Measurements from ENCODE around the gene CENPF. TPM values are rescaled to one million over a fixed set of nuclear protein-coding genes. Genes with fewer than 3 reads are reported as not detected.
"Not testable (repeated sequence)": the region's sequence is repeated elsewhere in the genome, so short reads cannot be mapped to it uniquely, and the experiment has no call there.

CENPF gene, protein sequence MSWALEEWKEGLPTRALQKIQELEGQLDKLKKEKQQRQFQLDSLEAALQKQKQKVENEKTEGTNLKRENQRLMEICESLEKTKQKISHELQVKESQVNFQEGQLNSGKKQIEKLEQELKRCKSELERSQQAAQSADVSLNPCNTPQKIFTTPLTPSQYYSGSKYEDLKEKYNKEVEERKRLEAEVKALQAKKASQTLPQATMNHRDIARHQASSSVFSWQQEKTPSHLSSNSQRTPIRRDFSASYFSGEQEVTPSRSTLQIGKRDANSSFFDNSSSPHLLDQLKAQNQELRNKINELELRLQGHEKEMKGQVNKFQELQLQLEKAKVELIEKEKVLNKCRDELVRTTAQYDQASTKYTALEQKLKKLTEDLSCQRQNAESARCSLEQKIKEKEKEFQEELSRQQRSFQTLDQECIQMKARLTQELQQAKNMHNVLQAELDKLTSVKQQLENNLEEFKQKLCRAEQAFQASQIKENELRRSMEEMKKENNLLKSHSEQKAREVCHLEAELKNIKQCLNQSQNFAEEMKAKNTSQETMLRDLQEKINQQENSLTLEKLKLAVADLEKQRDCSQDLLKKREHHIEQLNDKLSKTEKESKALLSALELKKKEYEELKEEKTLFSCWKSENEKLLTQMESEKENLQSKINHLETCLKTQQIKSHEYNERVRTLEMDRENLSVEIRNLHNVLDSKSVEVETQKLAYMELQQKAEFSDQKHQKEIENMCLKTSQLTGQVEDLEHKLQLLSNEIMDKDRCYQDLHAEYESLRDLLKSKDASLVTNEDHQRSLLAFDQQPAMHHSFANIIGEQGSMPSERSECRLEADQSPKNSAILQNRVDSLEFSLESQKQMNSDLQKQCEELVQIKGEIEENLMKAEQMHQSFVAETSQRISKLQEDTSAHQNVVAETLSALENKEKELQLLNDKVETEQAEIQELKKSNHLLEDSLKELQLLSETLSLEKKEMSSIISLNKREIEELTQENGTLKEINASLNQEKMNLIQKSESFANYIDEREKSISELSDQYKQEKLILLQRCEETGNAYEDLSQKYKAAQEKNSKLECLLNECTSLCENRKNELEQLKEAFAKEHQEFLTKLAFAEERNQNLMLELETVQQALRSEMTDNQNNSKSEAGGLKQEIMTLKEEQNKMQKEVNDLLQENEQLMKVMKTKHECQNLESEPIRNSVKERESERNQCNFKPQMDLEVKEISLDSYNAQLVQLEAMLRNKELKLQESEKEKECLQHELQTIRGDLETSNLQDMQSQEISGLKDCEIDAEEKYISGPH (N-terminal part only)
- 0.51 TPM for total RNA-seq
- long read RNA-seq, result 0 reads

DNA sequence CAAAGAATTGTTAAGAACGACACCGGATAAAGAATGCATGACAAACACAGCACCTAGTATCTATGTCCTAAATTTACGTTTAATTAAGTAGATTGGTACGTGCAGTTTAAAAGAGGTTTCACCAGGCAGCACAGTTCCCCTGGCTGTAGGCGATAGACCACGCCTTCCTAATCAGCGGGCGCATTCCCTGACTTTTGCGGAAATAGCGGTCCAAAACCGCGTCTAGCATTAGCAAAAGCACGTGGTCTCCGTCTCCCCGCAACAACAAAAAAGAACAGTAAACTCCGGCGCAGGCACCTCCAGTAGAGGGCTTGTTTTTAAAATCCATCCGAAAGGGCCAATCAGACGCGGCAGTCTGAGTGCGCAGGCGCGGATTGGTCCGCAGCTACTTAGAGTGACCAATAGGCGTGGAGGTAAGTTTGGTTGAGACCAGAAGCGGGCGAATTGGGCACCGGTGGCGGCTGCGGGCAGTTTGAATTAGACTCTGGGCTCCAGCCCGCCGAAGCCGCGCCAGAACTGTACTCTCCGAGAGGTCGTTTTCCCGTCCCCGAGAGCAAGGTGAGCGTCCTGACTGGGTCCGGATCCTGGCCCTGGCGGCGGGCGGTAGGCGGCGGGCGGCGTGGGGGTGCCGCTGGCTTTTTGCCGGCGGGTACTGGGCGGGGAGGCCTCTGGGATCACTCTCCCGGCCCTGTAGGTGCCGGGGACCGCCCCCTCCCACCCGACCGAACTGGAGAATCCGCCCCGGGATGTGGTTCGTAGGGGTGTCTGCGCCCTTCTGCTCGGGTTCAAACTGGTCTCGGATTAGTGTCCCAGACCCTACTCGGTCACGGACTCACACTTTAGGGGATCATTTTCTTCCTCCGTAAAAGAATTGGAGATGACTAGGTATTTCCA is at the start of gene CENPF:
CENPF (plus strand) TSS at position 432 of the 894 bp plus-strand sequence. CDS start 10,560 bp downstream, outside the sequence.
- peak; percentile 97 for DNase-seq (ENCODE audit: low spot score)

DNA sequence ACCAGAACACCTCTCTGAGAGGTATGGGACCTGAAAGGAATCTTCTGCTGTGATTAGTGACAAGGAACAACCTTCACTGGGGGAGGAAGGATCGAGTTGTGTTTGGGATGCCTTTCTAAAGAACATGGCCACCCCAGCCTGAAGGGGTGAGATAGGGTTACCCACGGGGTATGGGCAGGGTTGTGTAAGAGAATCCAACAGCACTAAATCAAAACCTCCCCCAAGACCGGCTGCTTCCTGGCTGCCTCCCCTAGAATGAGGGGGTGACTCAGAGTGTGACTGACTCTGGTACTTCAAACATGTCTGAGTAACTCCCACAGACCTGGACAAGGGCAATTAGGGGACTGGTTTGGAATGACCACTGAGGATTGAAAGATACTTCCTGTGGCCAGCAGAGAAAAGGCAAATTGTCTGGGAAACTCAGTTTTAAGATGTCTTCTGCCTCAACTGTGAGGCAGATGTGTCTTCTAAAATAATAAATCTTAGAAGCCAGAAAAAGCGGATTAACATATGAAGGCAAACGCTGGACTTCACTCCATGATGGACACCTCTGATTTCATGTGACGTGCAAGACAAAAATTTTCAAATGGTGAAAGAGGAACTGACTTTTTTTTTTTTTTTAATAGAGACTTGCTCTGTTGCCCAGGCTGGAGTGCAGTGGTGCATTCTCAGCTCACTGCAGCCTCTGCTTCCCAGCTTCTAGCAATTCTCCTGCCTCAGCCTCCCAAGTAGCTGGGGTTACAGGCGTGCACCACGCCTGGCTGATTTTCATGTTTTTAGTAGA is 44.9 kb upstream of the CENPF start:
- no peak for DNase-seq (ENCODE audit: low spot score)

DNA sequence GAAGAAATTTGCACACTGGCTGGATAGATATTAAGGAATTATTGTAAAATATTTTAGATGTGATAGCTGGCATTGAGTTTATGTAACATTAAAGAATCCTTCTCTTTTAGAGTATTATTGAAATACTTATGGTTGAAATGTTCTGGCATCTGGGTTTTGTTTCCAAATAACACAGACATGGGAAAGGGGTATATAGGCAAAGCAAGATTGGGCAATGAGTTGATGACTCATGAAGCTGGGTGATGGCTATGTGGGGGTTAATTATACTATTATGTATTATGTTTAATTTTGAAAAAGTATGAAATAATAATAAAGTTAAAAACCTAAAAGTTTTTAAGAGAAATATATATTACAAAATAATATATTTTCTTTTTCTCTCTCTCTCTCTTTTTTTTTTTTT is 39.1 kb upstream of the CENPF start:
- DNase-seq (ENCODE audit: low spot score), result no peak

DNA sequence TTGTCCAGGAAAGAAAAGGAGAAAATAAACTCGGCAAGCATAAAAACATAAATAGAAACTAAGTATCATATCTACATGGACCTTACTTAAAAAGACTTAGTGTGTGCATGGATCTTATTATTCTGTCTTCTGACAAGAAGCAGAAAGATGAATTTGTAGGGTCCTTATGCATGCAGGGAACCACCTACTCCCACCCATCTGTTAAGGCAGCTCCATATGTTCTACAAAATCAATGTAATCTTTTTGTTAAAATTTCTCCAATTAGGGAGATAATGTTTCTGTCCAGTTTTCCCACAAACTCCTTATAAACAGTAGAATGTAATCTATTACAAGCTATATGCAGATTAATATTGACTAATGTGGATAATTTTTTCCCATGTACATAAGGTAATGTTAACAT is 37.7 kb upstream of the CENPF start:
- no peak for DNase-seq (ENCODE audit: low spot score)

DNA sequence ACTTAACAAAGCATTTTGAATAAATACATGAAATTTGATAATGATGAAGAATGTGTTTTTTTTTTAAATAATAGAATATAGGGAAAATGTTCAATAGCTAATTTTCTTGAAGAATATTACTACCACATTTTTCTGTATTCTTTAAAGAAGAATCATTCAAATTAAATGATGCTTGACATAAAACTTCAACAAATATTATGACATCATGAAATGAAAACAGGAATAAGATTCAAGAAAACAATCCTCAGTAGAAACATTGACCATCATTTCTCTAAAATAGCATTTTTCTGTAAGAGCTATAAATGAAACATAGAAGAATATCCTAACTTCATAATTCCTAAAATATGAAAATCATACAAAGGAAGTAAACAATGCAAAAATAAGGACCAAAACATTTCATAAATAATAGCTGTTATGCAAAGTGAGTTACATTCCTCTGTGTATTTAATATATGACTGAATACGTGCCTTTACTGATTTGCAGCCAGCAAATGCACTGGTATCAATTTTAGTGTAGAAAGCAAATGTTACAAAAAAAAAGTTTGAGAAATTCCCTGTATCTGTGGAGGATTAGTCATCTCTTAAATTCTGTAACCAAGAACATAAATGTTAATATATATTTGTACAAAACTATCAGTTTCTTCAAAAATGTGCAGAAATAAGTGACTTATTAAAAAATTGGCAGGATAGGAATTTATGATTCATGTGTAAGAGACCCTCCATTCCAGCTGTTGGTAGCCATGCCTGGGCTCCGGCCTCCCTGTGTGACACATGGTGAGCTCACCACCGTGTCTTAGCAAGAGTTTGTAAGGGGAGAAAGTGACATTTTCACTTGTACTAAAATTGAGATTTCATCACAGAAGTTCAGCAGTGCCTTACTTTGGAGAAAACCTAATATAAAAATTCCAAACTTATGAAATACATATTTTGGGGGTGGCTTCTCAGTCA is 36.6 kb upstream of the CENPF start:
- DNase-seq (ENCODE audit: low spot score), result no peak

DNA sequence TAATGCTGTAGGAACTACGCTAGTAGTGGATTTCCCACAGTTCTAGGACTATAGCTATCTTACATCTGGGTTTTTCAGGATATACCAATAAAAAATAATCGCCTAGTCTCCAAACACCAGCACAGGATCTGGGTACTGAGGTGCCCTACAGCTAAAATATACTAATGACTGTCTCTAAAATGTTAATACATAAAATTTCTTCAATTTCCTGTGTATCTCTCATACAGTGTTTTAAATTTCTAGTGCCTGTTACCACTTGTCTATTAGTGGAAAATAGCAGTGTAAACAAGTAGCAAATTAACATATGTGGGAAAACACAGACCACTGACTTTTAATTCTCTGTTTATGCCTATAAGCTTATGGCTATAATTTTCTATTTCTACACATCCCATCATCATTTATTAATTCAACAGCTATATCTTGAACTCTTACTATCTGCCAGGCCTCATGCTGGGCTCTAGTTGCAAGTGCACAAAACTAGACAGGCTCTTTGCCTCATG is 35.5 kb upstream of the CENPF start:
- DNase-seq (ENCODE audit: low spot score), result no peak

DNA sequence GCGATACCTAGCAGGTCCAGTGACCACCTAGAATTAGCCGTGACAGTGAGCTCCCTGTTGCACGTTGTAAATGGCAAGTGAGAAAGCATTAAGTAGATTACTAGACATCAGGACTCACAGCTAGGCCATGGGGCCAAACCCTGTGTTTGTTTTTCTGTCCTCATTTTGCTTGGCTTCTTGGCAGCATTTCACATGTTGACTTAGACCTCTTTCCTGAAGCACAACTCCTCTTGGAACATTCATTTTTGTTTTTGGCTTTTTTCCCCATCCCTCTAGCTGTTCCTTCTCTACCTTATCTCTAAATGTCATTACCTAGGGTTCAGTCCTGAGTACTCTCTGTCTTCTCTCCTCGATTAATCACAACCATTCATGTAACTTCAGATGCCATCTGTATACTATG is 34.7 kb upstream of the CENPF start:
- no peak for DNase-seq (ENCODE audit: low spot score)

DNA sequence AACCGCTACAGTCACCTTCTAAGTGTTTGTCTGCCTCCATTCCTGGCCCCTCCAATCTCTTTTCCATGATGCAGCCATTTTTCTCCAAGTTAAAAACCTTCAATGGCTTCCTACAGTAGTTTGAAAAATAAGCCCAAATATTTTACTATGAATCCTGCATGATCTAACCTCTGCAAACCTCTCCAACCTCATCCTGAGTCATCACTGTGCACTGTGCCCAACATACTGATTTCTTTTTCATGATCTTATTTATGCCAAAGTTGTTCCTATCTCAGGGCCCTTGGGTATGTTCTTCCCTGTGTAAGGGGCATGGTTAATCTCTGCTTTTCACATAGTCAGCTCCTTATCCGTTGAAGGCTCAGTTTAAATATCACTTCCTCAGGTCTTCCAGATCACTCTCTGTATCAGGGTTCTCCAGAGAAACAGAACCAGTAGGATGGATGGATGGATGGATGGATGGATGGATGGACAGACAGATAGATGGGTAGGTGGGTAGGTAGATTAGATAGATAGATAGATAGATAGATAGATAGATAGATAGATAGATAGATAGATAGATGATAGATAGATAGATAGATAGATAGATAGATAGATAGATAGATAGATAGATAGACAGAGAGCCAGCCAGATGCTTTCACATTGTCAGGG is 33.5 kb upstream of the CENPF start:
- no peak for DNase-seq (ENCODE audit: low spot score)

DNA sequence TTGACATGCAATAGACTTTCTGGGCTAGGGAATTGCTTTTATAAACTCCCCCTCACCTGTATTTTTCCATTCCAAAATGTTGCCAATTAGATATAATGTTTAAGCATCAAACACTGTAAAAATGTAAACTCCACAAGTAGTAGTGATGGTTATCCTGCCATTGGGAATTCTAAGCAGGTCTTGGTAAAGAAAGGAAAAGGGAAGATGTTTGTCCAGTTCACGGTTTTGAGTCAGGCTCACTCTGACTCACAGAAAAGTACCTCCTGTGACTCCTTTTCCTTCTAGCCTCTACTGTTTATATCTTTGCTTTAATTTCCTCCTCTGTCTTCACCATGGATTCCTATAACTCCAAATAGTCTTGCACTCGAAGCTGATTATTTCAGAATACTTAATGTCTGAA is 32.6 kb upstream of the CENPF start:
- DNase-seq (ENCODE audit: low spot score), result no peak

DNA sequence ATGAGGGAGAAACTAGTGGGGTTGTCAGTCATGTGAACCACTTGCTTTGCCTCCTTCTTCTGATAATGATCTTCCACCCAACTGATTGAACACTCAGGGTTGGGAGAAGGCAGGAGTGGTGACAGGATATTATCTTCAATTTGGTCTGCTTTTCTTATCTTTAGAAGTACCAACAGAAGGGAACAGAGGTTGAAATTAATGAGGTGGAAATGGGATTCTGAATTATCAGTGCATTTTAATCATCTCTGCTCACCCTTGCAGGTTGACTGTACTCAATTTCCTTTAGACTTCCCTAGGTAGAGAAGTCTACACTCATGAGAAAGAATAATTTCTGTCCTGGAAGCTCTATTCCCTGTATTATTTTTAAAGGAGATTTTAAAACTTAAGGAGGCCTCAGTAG is 31.7 kb upstream of the CENPF start:
- no peak for DNase-seq (ENCODE audit: low spot score)

DNA sequence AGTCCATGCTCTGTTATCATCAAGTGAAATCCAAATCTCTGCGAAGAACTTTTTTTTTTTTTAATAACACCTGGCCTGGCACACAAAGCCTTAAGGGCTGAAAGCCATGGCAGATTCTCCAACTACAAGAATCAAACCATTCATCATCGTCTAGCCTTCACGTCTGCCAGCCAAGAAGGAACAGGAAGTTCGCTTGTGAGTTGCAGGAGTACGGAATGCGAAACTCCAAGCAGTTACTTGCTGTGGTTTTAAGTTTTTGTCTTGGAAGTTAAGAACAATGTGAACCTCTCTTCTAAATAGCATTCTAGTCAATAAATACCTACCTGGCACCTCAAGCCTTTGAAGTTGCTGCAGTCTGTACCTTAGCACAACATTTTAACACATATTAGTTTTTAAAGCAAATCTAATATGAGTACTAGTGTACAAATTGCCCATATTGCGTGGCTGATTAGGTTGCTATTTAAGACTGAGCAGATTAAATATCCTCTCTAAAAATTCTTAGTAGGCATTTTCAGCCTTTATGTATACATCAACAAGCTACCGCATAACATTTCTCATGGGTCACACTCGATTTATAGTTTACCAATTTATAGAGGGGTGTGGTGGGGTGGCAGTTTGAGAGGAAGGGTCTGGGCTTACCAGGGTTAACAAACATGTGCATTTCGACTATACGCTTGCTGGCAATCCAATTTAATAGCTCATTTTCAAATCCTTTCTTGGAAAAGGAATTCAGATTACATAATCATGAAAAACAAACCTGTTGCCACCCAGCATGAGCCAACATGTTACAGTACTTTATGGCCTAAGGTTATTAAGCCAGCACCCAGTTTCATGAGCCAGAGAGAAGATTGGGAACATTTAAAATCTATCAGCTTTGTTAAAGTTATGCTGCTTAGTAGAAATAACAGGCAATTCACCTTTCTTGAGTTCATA is 29.3 kb upstream of the CENPF start:
- DNase-seq (ENCODE audit: low spot score), result no peak

DNA sequence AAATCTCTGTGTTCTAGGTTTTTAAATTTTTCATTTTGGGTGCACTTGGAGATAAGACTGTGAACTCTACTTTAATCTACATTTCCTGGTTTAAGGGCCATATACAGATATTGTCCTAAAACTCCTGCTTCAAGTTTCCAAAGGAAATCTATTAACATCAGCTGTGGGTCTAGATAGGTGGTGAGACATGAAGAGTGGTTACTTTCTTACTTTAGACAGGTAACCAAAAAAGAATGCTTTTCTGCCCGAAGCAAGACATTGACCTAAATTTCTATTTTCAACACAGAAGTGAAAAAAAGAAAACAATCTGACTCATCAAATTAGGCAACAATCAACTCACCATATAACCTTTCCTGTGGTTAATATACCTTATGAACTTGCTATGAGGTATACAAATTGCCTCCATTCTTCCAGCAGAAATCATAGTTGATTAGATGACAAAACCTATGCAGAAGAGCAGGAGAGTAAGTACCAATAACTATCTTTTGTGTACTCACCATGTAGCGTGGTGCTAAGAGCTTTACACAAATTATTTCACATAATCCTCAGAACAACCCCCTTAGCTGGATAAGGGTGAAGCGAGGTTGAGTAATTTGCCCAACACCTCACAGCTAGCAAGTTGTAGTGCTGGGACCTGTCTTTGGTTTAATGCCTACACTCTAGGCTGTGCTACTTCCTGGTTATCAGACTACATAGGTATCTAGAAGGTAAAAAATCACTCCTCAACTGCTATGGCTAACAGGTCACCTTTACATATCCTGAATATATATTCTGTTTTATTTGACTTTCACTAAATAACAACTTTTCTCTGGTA is 28.2 kb upstream of the CENPF start:
- DNase-seq (ENCODE audit: low spot score), result no peak

DNA sequence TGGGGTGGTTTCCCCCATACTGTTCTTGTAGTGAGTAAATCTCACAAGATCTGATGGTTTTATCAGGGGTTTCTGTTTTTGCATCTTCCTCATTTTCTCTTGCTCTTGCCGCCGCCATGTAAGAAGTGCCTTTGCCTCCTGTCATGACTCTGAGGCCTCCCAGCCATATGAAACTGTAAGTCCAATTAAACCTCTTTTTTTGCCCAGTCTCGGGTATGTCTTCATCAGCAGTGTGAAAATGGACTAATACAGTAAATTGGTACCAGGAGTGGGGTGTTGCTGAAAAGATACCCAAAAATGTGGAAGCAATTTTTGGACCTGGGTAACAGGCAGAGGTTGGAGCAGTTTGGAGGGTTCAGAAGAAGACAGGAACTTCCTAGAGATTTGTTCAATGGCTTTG is 26.9 kb upstream of the CENPF start:
- DNase-seq (ENCODE audit: low spot score), result not testable (repeated sequence)

DNA sequence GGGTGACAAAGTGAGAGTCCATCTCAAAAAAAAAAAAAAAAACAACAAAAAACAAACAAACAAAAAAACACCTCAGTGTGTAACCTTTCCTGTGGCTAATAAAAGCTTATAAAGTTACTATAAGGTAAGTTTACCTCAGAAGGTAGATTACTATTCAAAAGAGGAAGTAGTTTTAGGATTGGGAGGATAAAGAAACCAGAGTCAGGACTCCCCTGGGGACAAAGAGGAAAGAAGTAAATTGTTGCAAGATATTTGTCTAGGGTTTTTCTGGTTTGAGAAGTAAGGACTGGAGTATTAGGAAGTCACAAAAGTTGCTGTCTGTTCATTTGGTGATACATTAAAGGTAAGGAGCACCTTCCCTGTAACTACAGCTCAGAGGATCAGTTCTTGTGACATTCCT is 23.8 kb upstream of the CENPF start:
- no peak for DNase-seq (ENCODE audit: low spot score)

DNA sequence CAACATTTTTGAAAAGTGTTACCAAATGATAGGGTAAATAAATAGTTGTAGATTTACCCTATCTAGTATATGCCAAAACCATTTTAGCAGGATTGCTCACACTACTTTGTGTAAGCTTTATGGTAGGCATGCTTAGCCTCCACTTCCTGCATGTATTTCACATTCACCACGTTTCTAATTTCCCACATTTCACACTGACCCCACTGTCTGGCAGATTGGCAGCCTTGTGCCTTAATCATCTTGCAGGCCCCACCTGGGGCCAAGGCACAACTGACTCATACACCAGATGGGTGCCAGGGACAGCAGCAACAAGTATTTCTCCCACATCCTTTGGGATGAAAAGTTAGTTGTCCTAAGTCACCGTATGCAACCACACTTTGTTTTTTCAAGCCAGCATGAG is 21.2 kb upstream of the CENPF start:
- DNase-seq (ENCODE audit: low spot score), result no peak
